HG03354 (cell line): Measurements from ENCODE around the gene ZFHX2.

Source experiments
- ATAC-seq: cut with Tn5 transposase; IDR thresholded peaks from one replicate; pipeline ENCODE4 v1.9.1; 2021; ENCODE audit warnings: mild to moderate bottlenecking; ENCODE audit not compliant: unreplicated experiment, poor library complexity, severe bottlenecking

ZFHX2 gene

GRCh38 chr14:23561873-23562821 is 10.6 kb upstream of the ZFHX2 start:
- no peak for ATAC-seq

- ATAC-seq: no peak
Measured at GRCh38 chr14:23561259-23561658, 9.7 kb upstream of the ZFHX2 start.

- ATAC-seq: no peak
Measured at GRCh38 chr14:23559926-23560520, 8.5 kb upstream of the ZFHX2 start.

- ATAC-seq: no peak
Measured at GRCh38 chr14:23559010-23559925, 7.7 kb upstream of the ZFHX2 start.

GRCh38 chr14:23558346-23559009 is 6.9 kb upstream of the ZFHX2 start:
- ATAC-seq: no peak

GRCh38 chr14:23557946-23558345 is 6.4 kb upstream of the ZFHX2 start:
- no peak for ATAC-seq

GRCh38 chr14:23557521-23557920 is 6.0 kb upstream of the ZFHX2 start:
- ATAC-seq: no peak

- ATAC-seq: no peak
Measured at GRCh38 chr14:23556700-23557440, 5.3 kb upstream of the ZFHX2 start.

- ATAC-seq: peak; percentile 87
Measured at GRCh38 chr14:23555882-23556699, 4.5 kb upstream of the ZFHX2 start, which contains the start of gene THTPA. Gene THTPA (plus strand): TSS chr14:23556271. CDS start chr14:23556758, 487 bp downstream.

- no peak for ATAC-seq
Measured at GRCh38 chr14:23555533-23555881, 3.9 kb upstream of the ZFHX2 start.

GRCh38 chr14:23550812-23551265 is 726 bp downstream of the ZFHX2 start:
- no peak for ATAC-seq

- no peak for ATAC-seq
Measured at GRCh38 chr14:23550131-23550811, 1.3 kb downstream of the ZFHX2 start.

- ATAC-seq: no peak
Measured at GRCh38 chr14:23548351-23549318, 2.9 kb downstream of the ZFHX2 start.

- ATAC-seq: no peak
Measured at GRCh38 chr14:23547924-23548323, 3.6 kb downstream of the ZFHX2 start.

- no peak for ATAC-seq
Measured at GRCh38 chr14:23546450-23547035, 5.0 kb downstream of the ZFHX2 start.

GRCh38 chr14:23545740-23546365 is 5.7 kb downstream of the ZFHX2 start:
- no peak for ATAC-seq
